H1 (cell line): Measurements from ENCODE around the gene ANKRD13C. TPM values are rescaled to one million over a fixed set of nuclear protein-coding genes. Genes with fewer than 3 reads are reported as not detected.

Experiments used
- ASH2L ChIP-seq: fragments of 200-600, 300-600 bp; sonication (generic); IDR thresholded peaks from one replicate; pipeline ENCODE4 v1.7.1; 2017; ENCODE audit warnings: low read length
- ATF2 ChIP-seq: IDR thresholded peaks from 2 replicates; pipeline ENCODE4 v1.6.1; 2012; ENCODE audit warnings: low read length, inconsistent platforms
- CHD7 ChIP-seq: fragments of 300-600 bp; sonication (generic); IDR thresholded peaks from 2 replicates; pipeline ENCODE4 v1.7.1; 2012; ENCODE audit warnings: low read length, moderate library complexity, mild to moderate bottlenecking, inconsistent platforms; ENCODE audit not compliant: insufficient replicate concordance
- HDAC2 ChIP-seq, 2 experiments: fragments of 300-600 bp in 1 of 2; sonication (generic) in 1 of 2; IDR thresholded peaks; 2 replicates each; pipeline ENCODE4 v1.6.1; 2011 to 2012; ENCODE audit warnings: low read depth in 2 of 2, low read length in 2 of 2, mild to moderate bottlenecking in 2 of 2, moderate library complexity in 2 of 2, borderline replicate concordance in 1 of 2, inconsistent platforms in 1 of 2
- HDAC6 ChIP-seq: IDR thresholded peaks from one replicate; pipeline ENCODE4 v1.7.1; 2012; ENCODE audit warnings: low read depth, mild to moderate bottlenecking, inconsistent platforms, low read length, moderate library complexity
- JUN ChIP-seq: IDR thresholded peaks from 2 replicates; pipeline ENCODE4 v1.6.1; 2011; ENCODE audit warnings: low read depth, mild to moderate bottlenecking, improper control_type of control experiment, low read length
- RXRA ChIP-seq: IDR thresholded peaks from 2 replicates; pipeline ENCODE4 v1.6.1; 2011; ENCODE audit warnings: low read depth, mild to moderate bottlenecking, low read length, moderate library complexity; ENCODE audit not compliant: insufficient read depth
- SIN3A ChIP-seq, 2 experiments: IDR thresholded peaks in 1 of 2; conservative IDR thresholded peaks in 1 of 2; 2 replicates each; pipeline ENCODE4 v1.6.1; 2011 to 2012; ENCODE audit warnings: low read length in 2 of 2, improper control_type of control experiment in 1 of 2, low read depth in 1 of 2, mild to moderate bottlenecking in 1 of 2
- ZNF274 ChIP-seq: IDR thresholded peaks from 2 replicates; pipeline ENCODE4 v1.7.0; 2012; ENCODE audit warnings: low read length, borderline replicate concordance; ENCODE audit errors: extremely low read depth
- polyA plus RNA-seq, 7 experiments: library from polyadenylated mRNA; depleted of rRNA in 3 of 7; stranded (reverse) in 5 of 7; unstranded in 2 of 7; fragments of >200 nt in 5 of 7; fragments of 200-250 nt in 2 of 7; gene quantifications; 1 replicate in 5 of 7; 2 replicates in 1 of 7; 4 replicates in 1 of 7; pipeline versions ENCODE4 v1.2.1 to v1.2.3, GENCODE V29; 2011 to 2013; ENCODE audit warnings: missing spikeins in 2 of 7, mixed read lengths in 2 of 7
- total RNA-seq: library from RNA; stranded (reverse); fragmentation: NEBNext Ultra II Directional; extraction: Animal tissue kit (Norgen Biotek cat#: 25700); gene quantifications from 2 replicates; pipeline ENCODE4 v1.2.1, GENCODE V29; 2021

ANKRD13C gene
- total and polyA plus RNA-seq, 2 of the 8 experiments (the other 6 are each of a cell fraction or from before 2014, with no cell fraction given), result 4.8 to 21.7 TPM

GRCh38 chr1:70386121-70386520 lies 31.6 kb upstream of the ANKRD13C start (continued):
- TF ChIP-seq CHD7, result no peak
- no peak for TF ChIP-seq ZNF274
- no peak for TF ChIP-seq RXRA
- TF ChIP-seq HDAC6, result no peak
- no peak for TF ChIP-seq HDAC2 (IDR thresholded peaks at IDR 0.05; ENCODE audit: borderline replicate concordance in 1 of 2, low read depth in 2 of 2, low read length in 2 of 2)
- no peak for TF ChIP-seq JUN
- TF ChIP-seq ASH2L, result no peak
- TF ChIP-seq ATF2, result no peak
- no peak for TF ChIP-seq SIN3A (conservative IDR thresholded peaks at IDR 0.05 in 1 of 2, IDR thresholded peaks at IDR 0.05 in 1 of 2; ENCODE audit: low read depth in 1 of 2, low read length in 2 of 2)
